Upper lobe of right lung (tissue), 1 donor: Measurements from ENCODE around the gene RPH3AL. TPM values are rescaled to one million over a fixed set of nuclear protein-coding genes. Genes with fewer than 3 reads are reported as not detected.
A peak's percentile ranks its signal among the peaks of the same experiment; 100 is the strongest.

Source experiments
- ATAC-seq: fragments of 200-7000 bp; cut with Tn5 transposase; one replicate; pipeline ENCODE4 v1.9.1; 2020; ENCODE audit warnings: mild to moderate bottlenecking, moderate library complexity
- DNase-seq: peaks from one replicate; pipeline ENCODE4 v3.0.0-alpha.2; 2020
- H3K27ac ChIP-seq: fragments of 200-600 bp; one replicate; pipeline ENCODE4 v1.8.0; 2022
- H3K27me3 ChIP-seq: fragments of 200-600 bp; one replicate; pipeline ENCODE4 v1.8.0; 2022; ENCODE audit warnings: mild to moderate bottlenecking
- H3K36me3 ChIP-seq: fragments of 200-600 bp; one replicate; pipeline ENCODE4 v1.8.0; 2022
- H3K4me1 ChIP-seq: fragments of 200-600 bp; one replicate; pipeline ENCODE4 v1.8.0; 2022
- H3K4me3 ChIP-seq: fragments of 200-600 bp; one replicate; pipeline ENCODE4 v1.8.0; 2022; ENCODE audit warnings: mild to moderate bottlenecking
- H3K9me3 ChIP-seq: fragments of 200-600 bp; one replicate; pipeline ENCODE4 v1.8.0; 2022
- intact Hi-C: fragments of 100-400 bp; cut with DNase I; formaldehyde crosslinking; loops from one replicate; pipeline ENCODE4 v1.11.0; 2022
- total RNA-seq: library from RNA; stranded (reverse); fragmentation: NEBNext Ultra II Directional; extraction: Animal tissue kit (Norgen Biotek cat#: 25700); gene quantifications from one replicate; pipeline ENCODE4 v1.2.1, GENCODE V29; 2021
- TF ChIP-seq, protein P1 (sequence below): fragments of 200-600 bp; IDR thresholded peaks from one replicate; pipeline ENCODE4 v1.8.0; 2022; ENCODE audit warnings: antibody characterized with exemption
- donor health status: DM: no; HTN: yes; CAD: no; lungs with severe emphysema.

The RPH3AL gene
- total RNA-seq, 1 donor from 2014 or later: 33.3 TPM

DNA sequence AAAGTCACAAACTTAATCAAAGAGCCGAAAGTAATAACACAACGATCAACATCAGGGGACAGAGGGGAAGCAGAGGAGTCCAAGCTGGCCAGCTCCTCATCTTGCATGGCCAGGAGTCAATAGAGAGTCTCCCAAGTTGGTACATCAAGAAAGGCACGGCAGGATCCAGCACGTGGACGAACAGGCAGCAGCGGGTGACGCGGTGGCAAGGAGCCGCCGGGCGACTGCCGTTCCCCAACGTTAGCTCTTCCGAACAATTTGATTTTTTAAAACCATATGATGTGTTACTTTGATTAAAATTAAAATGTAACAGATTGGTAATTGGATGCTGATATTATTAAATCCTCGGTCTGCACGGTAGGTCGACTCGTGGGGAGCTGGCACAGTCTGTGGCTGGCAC, 89.3 kb downstream of the RPH3AL start:
- Histone ChIP-seq H3K27ac (no peak overlapping the region), H3K4me3 (no peak overlapping the region), H3K4me1 (peaks cover 10% of the 10 kb centered on the region), H3K27me3 (no peaks in the 10 kb centered on the region), H3K36me3 (no peaks in the 10 kb centered on the region), H3K9me3 (no peaks in the 10 kb centered on the region)
- intact Hi-C loops: no loop called here
- no peak for ATAC-seq
- no peak for DNase-seq
- TF ChIP-seq, protein P1, sequence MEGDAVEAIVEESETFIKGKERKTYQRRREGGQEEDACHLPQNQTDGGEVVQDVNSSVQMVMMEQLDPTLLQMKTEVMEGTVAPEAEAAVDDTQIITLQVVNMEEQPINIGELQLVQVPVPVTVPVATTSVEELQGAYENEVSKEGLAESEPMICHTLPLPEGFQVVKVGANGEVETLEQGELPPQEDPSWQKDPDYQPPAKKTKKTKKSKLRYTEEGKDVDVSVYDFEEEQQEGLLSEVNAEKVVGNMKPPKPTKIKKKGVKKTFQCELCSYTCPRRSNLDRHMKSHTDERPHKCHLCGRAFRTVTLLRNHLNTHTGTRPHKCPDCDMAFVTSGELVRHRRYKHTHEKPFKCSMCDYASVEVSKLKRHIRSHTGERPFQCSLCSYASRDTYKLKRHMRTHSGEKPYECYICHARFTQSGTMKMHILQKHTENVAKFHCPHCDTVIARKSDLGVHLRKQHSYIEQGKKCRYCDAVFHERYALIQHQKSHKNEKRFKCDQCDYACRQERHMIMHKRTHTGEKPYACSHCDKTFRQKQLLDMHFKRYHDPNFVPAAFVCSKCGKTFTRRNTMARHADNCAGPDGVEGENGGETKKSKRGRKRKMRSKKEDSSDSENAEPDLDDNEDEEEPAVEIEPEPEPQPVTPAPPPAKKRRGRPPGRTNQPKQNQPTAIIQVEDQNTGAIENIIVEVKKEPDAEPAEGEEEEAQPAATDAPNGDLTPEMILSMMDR: no peak

DNA sequence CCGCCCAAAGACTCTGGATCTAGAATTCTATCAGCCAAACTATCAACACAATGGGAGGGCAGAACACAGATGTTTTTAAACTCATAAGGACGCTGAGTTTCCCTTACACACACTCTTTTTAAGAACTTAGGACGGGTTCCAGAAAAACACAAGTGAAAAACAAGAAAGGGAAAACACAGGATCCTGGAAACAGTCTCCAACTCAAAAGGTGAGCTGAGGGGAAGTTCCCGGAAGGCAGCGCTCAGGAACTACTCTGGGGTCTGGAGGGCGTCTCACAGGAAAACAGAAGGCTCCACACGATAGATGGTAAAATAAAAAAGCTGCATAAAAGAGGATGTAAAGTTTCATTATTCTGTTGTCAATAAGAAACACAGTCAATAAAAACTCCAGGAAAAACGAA, 91.0 kb downstream of the RPH3AL start:
- no peak overlapping the region for H3K4me3 ChIP-seq
- ATAC-seq: no peak
- no peaks in the 10 kb centered on the region for H3K9me3 ChIP-seq
- intact Hi-C loops: no loop called here
- H3K4me1 ChIP-seq: peaks cover 4% of the 10 kb centered on the region
- no peaks in the 10 kb centered on the region for H3K27me3 ChIP-seq
- no peak overlapping the region for H3K27ac ChIP-seq
- TF ChIP-seq, protein P1: no peak
- H3K36me3 ChIP-seq: no peaks in the 10 kb centered on the region
- DNase-seq: no peak

DNA sequence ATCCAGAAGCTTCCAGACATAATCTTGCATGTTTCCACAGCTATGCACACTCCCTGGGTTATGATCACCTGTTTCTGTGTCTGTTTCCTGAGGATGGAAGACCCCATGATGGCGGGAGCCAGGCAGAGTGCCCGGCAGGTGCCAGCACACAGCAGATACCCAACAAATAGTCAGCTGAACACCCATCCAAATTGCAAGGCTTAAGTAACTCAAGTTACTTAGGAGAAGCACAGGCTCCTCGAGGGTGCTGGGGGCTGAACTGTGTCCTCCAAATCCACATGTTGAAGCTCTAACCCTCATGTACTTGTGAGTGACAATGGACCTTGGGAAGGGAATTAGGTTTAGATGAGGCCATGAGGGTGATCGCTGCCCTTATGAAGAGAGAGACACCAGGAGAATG, 91.7 kb downstream of the RPH3AL start:
- no peak for DNase-seq
- no peaks in the 10 kb centered on the region for H3K36me3 ChIP-seq
- intact Hi-C loops: no loop called here
- no peak for ATAC-seq
- H3K27me3 ChIP-seq: no peaks in the 10 kb centered on the region
- H3K27ac ChIP-seq: no peak overlapping the region
- H3K4me1 ChIP-seq: no peaks in the 10 kb centered on the region
- no peak overlapping the region for H3K4me3 ChIP-seq
- TF ChIP-seq, protein P1: no peak
- no peaks in the 10 kb centered on the region for H3K9me3 ChIP-seq

DNA sequence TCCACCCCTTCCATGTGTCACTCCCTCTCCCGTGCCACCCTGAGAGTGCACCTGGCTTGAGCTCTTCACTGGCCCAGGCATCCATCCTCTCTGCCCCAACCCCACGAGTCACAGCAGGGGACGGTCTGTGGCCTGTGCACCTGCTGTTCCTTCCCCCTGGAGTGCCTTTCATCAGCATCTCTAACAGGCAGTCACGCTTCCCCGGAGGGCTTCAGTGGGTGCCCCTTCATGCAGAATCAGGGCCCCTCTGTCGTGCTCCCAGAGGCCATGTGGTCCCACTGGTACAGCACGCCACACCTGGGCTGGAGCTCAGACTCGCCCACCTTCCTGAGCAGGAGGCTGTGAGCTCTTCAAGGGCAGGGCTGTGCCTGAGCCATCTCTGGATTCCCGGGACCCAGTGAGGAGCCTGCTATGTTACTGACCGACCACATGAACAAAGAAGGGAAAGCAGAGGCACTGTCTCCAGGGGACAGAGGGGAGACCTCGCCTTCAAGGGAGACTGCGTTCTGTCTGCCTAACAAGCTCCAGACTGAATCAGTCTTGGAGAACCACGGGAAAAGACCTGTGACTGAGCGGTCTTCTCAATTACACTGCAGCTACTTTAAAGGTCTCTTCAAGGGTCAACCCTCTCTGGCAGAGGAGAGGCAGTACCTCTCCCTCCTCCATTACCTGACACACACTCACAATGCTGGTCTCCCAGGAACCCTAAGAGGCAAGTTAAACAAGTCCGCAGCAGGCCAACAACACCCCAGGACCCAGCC, 92.4 kb downstream of the RPH3AL start:
- no peaks in the 10 kb centered on the region for H3K4me1 ChIP-seq
- no peaks in the 10 kb centered on the region for H3K9me3 ChIP-seq
- DNase-seq: peak; percentile 40
- intact Hi-C loops: no loop called here
- no peak for ATAC-seq
- H3K27ac ChIP-seq: no peak overlapping the region
- H3K27me3 ChIP-seq: no peaks in the 10 kb centered on the region
- H3K4me3 ChIP-seq: no peak overlapping the region
- TF ChIP-seq, protein P1: no peak
- H3K36me3 ChIP-seq: no peaks in the 10 kb centered on the region

DNA sequence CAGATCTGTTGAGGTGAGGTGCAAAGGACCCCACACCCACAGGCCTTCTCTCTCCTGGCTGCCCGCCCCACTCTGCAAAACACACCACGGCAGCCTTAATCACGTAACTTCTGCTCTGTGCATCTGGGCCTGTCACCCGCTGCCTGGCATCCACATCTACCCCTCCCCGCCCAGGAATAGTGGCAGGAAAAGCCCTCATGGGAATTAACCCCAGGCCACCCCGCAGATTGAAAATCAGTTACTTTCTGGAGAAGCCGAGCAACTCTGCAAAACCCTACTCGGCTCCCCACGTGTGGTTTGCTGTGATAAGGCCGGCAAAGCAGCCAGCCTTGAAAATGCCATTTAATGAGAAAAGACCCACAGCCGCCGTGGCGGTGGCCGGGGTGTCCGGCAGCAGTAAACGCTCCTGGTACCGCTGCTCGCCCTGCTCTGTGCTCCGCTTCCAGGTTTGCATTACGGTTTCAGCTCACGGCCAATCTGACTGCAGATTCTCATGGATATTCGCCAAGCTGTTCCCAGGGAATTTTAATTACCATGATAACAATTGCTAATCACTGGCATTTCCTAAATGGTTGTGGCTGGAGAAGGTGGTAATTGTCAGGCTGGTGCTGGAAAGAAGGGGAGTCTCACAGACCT, 93.1 kb downstream of the RPH3AL start:
- H3K4me1 ChIP-seq: no peaks in the 10 kb centered on the region
- no peak overlapping the region for H3K27ac ChIP-seq
- TF ChIP-seq, protein P1: no peak
- H3K9me3 ChIP-seq: no peaks in the 10 kb centered on the region
- intact Hi-C loops: no loop called here
- DNase-seq (peak; percentile 43), ATAC-seq (no peak)
- H3K27me3 ChIP-seq: no peaks in the 10 kb centered on the region
- H3K36me3 ChIP-seq: no peaks in the 10 kb centered on the region
- H3K4me3 ChIP-seq: no peak overlapping the region
